NT2/D1 (cell line): ENCODE measurements around the gene DPM3.
A peak's percentile ranks its signal among the peaks of the same experiment; 100 is the strongest.
"Not testable (repeated sequence)": the region's sequence is repeated elsewhere in the genome, so short reads cannot be mapped to it uniquely, and the experiment has no call there.

Experiments used
- DNase-seq: peaks from one replicate; pipeline ENCODE4 v3.0.0-alpha.2; 2011; ENCODE audit warnings: low read depth, low spot score
- H3K27me3 ChIP-seq: 2 replicates; pipeline ENCODE4 v1.6.0; 2011; ENCODE audit warnings: mild to moderate bottlenecking; ENCODE audit not compliant: insufficient read length, insufficient read depth
- H3K36me3 ChIP-seq: 2 replicates; pipeline ENCODE4 v1.6.1; 2011; ENCODE audit warnings: mild to moderate bottlenecking, low read length, mixed read lengths; ENCODE audit not compliant: insufficient read depth, insufficient read length
- H3K4me1 ChIP-seq: 2 replicates; pipeline ENCODE4 v1.5.1; 2011; ENCODE audit not compliant: insufficient read depth, insufficient read length
- H3K4me3 ChIP-seq: 2 replicates; pipeline ENCODE4 v1.5.1; 2011; ENCODE audit warnings: low read depth; ENCODE audit not compliant: insufficient read length
- H3K9ac ChIP-seq: 2 replicates; pipeline ENCODE4 v1.6.0; 2011; ENCODE audit warnings: low read depth; ENCODE audit not compliant: insufficient read length
- H3K9me3 ChIP-seq: 2 replicates; pipeline ENCODE4 v1.5.1; 2011; ENCODE audit warnings: mild to moderate bottlenecking, low read length; ENCODE audit not compliant: insufficient read depth
- SUZ12 ChIP-seq: IDR thresholded peaks from 2 replicates; pipeline ENCODE4 v1.6.1; 2011; ENCODE audit not compliant: insufficient read length, insufficient read depth; ENCODE audit errors: extremely low read depth
- YY1 ChIP-seq: IDR thresholded peaks from 2 replicates; pipeline ENCODE4 v1.6.1; 2011; ENCODE audit not compliant: insufficient read length, insufficient read depth
- ZNF274 ChIP-seq: IDR thresholded peaks from 2 replicates; pipeline ENCODE4 v1.6.1; 2011; ENCODE audit warnings: mild to moderate bottlenecking, low read depth, low read length

The DPM3 gene

DNA sequence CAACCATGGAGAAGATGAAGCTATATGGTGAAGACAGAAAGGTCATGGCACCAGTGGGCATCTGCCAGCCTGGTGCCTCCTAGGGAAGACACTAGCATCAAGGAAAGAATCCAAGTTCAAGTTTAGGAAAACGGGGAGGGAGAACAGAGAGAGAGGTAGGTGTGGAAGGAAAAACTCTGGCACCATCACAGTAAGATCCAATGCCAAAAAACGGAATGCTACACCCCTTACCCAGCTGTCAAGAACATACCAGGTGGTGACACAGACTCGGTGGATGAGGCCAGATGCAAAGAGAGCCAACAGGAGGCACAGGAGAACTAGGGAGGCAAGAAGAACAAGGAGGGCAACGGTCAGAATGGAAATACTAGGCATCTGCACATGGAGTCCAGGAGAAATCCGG lies 29.2 kb upstream of the DPM3 start:
- DNase-seq: no peak
- Histone ChIP-seq H3K4me3 (no peak overlapping the region), H3K9ac (no peak overlapping the region), H3K36me3 (peaks cover 38% of the 10 kb centered on the region), H3K9me3 (peaks cover 1% of the 10 kb centered on the region; the same call in 1 of the 2 replicates), H3K27me3 (no peaks in the 10 kb centered on the region), H3K4me1 (peaks cover 16% of the 10 kb centered on the region)
- TF ChIP-seq SUZ12 (no peak), ZNF274 (no peak), YY1 (no peak)

DNA sequence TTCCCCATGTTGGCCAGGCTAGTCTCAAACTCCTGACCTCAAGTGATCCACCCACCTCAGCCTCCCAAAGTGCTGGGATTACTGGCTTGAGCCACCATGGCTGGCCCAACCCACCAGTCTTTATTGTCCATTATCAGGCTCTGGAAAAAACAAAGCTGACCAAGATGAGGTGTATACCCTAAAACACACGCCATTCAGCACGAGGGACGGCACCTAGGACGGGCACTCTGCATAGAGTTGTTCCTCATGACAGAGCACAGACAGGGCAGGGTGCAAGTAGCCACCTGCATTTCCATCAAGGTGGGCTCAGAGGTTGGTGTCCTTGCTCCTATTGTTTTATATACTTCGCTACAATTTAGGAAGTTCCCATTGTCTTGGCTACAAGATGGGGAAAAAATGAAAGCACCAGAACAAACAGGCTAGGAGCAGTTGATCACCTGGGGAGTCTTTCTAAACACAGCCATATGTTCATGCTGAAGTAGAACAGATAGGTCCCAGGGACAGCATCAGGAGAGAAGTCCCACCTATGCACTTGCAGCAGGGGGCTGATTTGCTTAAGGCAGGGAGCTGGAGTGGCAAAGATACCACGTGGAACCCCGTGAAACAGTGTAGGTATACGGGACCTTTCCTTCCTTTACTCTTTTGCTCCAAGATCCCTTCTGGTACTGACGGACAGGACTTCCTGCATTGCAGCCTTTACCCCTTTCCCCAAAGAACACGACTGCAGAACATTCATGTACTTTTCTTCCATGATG lies 28.3 kb upstream of the DPM3 start:
- H3K27me3 ChIP-seq: no peaks in the 10 kb centered on the region
- H3K4me3 ChIP-seq: no peak overlapping the region
- H3K9ac ChIP-seq: no peak overlapping the region
- peaks cover 38% of the 10 kb centered on the region for H3K36me3 ChIP-seq
- DNase-seq: no peak
- H3K9me3 ChIP-seq: peaks cover 4% of the 10 kb centered on the region; the same call in 1 of the 2 replicates
- H3K4me1 ChIP-seq: peaks cover 13% of the 10 kb centered on the region
- TF ChIP-seq ZNF274: no peak
- no peak for TF ChIP-seq SUZ12
- no peak for TF ChIP-seq YY1

DNA sequence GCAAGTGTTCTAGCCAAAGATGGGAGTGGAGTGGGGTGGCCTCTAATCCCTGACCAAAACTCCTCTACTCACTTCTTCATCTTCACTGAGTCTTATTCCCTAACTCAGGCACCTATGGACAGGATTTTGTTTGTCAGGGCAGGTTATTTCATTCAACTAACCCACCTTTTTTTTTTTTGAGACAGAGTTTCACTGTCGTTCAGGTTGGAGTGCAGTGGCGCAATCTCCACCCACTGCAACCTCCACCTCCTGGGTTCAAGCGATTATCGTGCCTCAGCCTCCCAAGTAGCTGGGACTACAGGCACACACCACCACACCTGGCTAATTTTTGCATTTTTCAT lies 27.7 kb upstream of the DPM3 start:
- H3K27me3 ChIP-seq, H3K9me3 ChIP-seq, H3K4me3 ChIP-seq, H3K9ac ChIP-seq, DNase-seq: not testable (repeated sequence)
- peaks cover 38% of the 10 kb centered on the region for H3K36me3 ChIP-seq
- H3K4me1 ChIP-seq: peaks cover 13% of the 10 kb centered on the region

DNA sequence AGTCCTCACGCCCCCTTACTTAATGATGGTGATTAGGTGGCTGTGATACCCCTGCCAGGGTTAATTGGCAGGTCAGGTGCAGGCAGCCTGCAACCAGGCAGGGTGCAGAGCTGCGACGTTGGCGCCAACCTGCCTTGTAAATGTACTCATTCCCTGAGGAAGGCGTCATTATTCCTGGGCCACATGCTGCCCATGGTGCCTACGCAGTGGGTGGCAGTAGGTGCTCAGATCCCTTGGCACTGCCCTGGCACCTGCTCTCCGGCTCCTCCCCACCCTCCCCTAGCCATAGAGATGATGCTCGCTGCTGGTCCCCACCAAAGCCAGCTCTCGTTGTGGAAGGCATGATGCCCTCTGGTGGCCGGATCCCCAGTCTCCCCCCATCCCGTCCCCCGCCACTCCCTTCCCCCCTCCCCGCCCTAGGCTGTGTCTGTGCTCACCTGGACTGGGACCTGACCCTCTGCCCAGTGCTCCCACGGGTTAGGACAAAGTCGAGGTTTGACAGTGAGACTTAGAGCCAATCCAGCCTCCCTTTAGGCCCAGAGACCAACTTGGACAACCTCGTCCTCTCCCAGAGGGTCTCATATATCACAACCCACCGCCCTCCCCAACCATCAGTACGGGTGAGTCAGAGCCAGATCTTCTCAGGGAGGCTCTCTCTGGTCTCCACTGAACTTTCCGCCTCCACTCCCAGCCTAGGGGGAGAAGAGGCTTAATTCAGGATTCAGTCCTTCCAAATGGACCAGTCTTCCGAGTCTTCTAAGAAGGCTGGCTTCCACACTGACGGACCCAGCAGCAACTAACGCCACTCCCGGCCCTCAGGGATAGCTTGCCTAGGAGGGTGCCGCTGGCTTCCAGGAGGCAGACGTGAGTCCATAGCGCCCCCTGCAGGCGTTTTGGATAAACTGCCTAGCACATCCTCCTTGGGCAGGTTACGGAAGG lies 27.1 kb upstream of the DPM3 start:
- Histone ChIP-seq H3K27me3 (no peaks in the 10 kb centered on the region), H3K9me3 (peaks cover 4% of the 10 kb centered on the region; the same call in 1 of the 2 replicates), H3K9ac (peak overlapping the region; percentile 63), H3K36me3 (peaks cover 38% of the 10 kb centered on the region), H3K4me1 (peaks cover 13% of the 10 kb centered on the region), H3K4me3 (peak overlapping the region; percentile 34)
- no peak for TF ChIP-seq SUZ12
- TF ChIP-seq YY1: no peak
- TF ChIP-seq ZNF274: no peak
- DNase-seq: peak; percentile 97

DNA sequence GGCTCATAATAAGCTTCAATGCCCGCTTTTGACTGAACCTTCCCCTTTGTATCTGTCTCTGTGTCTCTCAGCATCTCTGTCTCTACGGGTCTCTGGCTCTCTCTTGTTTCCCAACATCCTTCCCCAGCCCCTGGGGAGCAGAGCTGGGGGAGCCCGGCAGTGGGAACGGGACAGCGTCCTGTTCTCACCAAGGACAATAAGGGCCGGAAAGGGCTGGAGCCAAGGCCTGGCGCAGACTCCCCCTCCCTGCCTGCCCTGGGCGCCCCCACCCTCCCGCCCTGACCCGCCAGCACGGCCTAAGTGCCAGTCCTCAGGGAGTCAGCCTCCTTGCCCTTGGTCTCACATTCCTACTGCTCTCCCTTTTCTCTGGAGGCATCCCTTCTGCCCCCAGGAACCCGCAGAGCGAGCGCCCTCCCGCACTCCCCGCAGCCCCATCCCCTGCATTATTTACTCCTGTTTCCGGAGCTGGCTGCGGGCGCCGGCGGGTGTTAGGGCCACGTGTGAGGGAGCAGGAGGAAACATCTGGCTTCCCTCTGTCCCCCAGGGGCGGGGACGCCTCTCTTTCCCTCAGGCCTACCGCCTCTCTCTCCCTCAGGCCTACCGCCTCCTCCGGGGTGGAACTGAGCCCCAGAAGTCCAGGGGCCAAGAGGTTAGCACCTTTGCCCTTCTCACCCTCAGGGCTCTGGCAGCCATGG lies 26.3 kb upstream of the DPM3 start:
- Histone ChIP-seq H3K9ac (peak overlapping the region; percentile 46), H3K4me3 (no peak overlapping the region), H3K36me3 (peaks cover 32% of the 10 kb centered on the region), H3K4me1 (peaks cover 13% of the 10 kb centered on the region), H3K27me3 (no peaks in the 10 kb centered on the region), H3K9me3 (peaks cover 4% of the 10 kb centered on the region; the same call in 1 of the 2 replicates)
- DNase-seq: no peak
- TF ChIP-seq YY1: no peak

DNA sequence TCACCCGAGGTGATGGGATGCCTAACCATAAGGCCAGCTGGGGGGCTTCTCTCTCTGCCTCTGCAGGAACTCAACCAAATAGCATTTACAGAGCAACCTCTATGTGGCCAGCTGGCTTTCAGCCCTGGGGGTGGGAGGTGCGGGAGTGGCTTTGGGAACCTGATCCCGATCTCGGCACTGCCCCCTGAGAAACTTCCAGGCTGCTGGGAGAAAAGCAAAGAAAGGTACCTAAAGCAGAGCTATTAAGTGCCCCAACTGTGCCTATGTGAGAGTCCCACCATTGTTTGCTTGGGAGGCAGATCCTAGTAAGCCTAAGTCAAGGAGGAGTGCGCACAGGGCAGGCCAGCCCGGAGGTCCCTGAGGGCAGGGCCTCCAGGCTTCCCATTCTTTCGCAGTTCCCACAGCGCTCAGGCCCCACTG lies 25.7 kb upstream of the DPM3 start:
- Histone ChIP-seq H3K9me3 (peaks cover 4% of the 10 kb centered on the region; the same call in 1 of the 2 replicates), H3K36me3 (peaks cover 27% of the 10 kb centered on the region), H3K4me3 (no peak overlapping the region), H3K4me1 (peaks cover 13% of the 10 kb centered on the region), H3K27me3 (no peaks in the 10 kb centered on the region), H3K9ac (peak overlapping the region; percentile 29)
- DNase-seq: no peak
- no peak for TF ChIP-seq SUZ12
- TF ChIP-seq YY1: no peak
- no peak for TF ChIP-seq ZNF274

DNA sequence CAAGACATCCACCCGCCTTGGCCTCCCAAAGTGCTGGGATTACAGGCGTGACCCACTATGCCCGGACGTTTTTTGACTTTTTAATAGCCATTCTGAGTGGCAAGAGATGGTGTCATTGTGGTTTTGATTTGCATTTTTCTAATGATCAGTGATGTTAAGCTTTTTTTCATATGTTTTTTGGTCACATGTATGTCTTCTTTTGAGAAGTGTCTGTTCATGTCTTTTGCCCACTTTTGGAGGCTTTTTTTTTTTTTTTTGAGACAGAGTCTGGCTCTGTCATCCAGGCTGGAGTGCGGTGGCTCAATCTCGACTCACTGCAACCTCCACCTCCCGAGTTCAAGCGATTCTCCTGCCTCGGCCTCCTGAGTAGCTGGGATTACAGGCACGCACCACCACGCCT lies 24.3 kb upstream of the DPM3 start:
- not testable (repeated sequence) for H3K9ac ChIP-seq, DNase-seq

DNA sequence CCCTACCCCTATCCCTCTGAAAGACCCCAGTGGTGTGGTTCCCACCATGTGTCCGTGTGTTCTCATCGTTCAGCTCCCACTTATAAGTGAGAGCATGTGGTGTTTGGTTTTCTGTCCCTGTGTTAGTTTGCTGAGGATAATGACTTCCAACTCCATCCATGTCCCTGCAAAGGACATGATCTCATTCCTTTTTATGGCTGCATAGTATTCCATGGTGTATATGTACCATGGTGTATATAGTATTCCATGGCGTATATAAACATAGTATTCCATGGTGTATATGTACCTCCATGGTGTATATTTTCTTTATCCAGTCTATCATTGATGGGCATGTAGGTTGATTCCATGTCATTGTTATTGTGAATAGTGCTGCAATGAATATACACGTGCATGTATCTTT lies 23.5 kb upstream of the DPM3 start:
- H3K4me3 ChIP-seq, H3K27me3 ChIP-seq, H3K9me3 ChIP-seq, DNase-seq, H3K9ac ChIP-seq, H3K36me3 ChIP-seq: not testable (repeated sequence)
- H3K4me1 ChIP-seq: peaks cover 13% of the 10 kb centered on the region

More for the DNA sequence above, 24.3 kb upstream of the DPM3 start:
- Histone ChIP-seq H3K4me1 (peaks cover 13% of the 10 kb centered on the region), H3K36me3 (peaks cover 13% of the 10 kb centered on the region)
- not testable (repeated sequence) for H3K9me3 ChIP-seq, H3K4me3 ChIP-seq, H3K27me3 ChIP-seq

DNA sequence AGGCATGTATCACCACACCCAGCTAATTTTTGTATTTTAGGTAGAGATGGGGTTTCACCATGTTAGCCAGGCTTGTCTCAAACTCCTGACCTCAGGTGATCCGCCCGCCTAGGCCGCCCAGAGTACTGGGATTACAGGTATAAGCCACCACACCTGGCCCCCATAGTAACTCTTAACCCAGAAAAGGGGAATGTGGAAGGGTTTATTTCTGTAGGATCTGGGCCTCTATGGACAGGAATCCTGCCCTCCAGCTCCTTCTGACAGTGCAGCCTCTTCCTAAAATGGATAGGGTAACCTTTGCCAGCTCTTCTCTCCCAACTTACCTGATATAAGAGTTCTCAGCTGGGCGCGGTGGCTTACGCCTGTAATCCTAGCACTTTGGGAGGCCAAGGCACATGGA lies 22.3 kb upstream of the DPM3 start:
- H3K27me3 ChIP-seq, H3K36me3 ChIP-seq, DNase-seq, H3K9ac ChIP-seq, H3K4me3 ChIP-seq, H3K9me3 ChIP-seq: not testable (repeated sequence)
- H3K4me1 ChIP-seq: peaks cover 13% of the 10 kb centered on the region
